ENCODE results near the gene PNPLA7. TPM values are rescaled to one million over a fixed set of nuclear protein-coding genes. Genes with fewer than 3 reads are reported as not detected.
"Not testable (repeated sequence)": the region's sequence is repeated elsewhere in the genome, so short reads cannot be mapped to it uniquely, and the experiment has no call there.

The PNPLA7 gene
- total RNA-seq, 4 donors from 2014 or later: 24.1 to 44.3 (median 28.2) TPM

DNA sequence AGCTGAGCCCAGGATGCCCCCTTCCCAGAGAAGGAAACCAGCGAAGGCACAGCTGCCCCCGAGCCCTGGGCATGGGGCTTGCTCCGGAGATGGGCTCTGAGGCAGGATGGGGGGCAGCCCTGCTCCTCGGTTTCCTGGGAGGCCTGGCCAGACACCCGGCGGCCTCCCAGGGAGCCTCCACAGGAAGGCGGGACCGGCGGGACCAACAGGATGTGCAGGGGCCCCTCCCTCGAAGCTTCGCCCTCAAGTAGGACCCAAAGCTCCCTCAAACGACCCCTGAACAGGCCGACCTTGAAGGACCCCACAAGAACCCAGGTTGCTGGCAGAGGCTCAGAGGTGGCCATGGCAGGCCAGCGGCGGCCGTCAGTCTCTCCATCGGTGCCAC, 138.9 kb downstream of the PNPLA7 start:
- 55 to 65% methylated on average over 7 to 13 of the region's 17 CpGs for WGBS, 2 donors
- TF ChIP-seq POLR2A (IDR thresholded peaks at IDR 0.05): no peak
- TF ChIP-seq, protein P1, sequence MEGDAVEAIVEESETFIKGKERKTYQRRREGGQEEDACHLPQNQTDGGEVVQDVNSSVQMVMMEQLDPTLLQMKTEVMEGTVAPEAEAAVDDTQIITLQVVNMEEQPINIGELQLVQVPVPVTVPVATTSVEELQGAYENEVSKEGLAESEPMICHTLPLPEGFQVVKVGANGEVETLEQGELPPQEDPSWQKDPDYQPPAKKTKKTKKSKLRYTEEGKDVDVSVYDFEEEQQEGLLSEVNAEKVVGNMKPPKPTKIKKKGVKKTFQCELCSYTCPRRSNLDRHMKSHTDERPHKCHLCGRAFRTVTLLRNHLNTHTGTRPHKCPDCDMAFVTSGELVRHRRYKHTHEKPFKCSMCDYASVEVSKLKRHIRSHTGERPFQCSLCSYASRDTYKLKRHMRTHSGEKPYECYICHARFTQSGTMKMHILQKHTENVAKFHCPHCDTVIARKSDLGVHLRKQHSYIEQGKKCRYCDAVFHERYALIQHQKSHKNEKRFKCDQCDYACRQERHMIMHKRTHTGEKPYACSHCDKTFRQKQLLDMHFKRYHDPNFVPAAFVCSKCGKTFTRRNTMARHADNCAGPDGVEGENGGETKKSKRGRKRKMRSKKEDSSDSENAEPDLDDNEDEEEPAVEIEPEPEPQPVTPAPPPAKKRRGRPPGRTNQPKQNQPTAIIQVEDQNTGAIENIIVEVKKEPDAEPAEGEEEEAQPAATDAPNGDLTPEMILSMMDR (IDR thresholded peaks at IDR 0.05): no peak
- H3K4me3 ChIP-seq (ENCODE audit: low read depth, poor library complexity, severe bottlenecking): no peak overlapping the region
- DNase-seq (ENCODE audit: low spot score in 2 of 2): no peak
- intact Hi-C loops (cut with DNase I; ENCODE audit: low total_unique reads): no loop called here

DNA sequence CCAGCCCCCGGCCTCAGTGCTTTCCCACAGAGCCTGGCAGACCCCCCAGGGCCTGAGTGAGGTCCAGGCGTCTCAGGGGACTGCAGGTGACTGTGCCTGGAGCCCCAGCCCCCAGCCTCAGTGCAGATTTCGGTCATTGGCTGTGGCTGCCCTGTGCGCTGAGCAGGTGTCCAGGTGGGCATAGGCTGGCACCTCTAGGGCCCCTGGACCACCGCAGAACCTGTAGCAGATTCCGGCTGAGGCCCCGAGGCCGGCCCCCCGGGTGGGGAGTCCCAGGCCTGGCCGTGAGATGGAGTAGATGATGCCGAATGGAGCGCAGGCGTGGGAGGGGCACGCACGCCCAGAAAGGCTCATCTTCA, 139.3 kb downstream of the PNPLA7 start:
- no peak overlapping the region for H3K4me3 ChIP-seq (ENCODE audit: low read depth, poor library complexity, severe bottlenecking)
- intact Hi-C loops (cut with DNase I; ENCODE audit: low total_unique reads): no loop called here
- TF ChIP-seq, protein P1 (IDR thresholded peaks at IDR 0.05): no peak
- TF ChIP-seq POLR2A (IDR thresholded peaks at IDR 0.05): no peak
- no peak for DNase-seq (ENCODE audit: low spot score in 2 of 2)
- WGBS, 2 donors: 79 to 92% methylated on average over 8 to 12 of the region's 15 CpGs

DNA sequence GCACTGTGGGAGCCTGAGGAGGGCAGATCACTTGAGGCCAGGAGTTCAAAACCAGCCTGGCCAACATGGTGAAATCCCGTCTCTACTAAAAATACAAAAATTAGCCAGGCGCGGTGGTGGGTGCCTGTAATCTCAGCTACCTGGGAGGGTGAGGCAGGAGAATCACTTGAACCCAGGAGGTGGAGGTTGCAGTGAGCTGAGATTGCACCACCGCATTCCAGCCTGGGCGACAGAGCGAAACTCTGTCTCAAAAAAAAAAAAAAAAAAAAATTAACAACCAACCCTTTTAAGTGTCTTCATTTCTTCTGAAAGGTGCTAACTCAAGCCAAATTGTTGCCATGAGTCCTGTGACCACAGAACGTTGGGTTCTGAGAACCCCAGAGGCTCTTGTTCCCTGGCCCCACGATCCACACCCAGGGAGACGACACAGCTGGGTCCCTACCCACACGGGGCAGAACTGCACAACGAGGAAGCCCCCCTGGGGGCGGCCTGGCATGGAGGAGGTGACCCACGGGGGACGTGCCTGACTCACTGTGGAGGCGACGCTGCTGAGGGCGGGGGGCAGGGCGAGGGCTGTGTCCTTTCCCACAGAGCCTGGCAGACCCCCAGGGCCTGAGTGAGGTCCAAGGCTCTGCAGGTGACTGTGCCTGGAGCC, 139.8 kb downstream of the PNPLA7 start:
- 72 to 76% methylated on average over 10 to 15 of the region's 18 CpGs for WGBS, 2 donors
- H3K4me3 ChIP-seq (ENCODE audit: low read depth, poor library complexity, severe bottlenecking); intact Hi-C loops (cut with DNase I; ENCODE audit: low total_unique reads); DNase-seq (ENCODE audit: low spot score in 2 of 2): not testable (repeated sequence)

Small RNA genes lying within 50 kb of the gene (microRNA-seq; reads per million reads assigned to microRNA genes)
- 0 to 0.68 reads per million in 2 donors for gene MIR7114 (ENCODE audit: borderline number of aligned reads in 1 of 2, borderline replicate concordance in 2 of 2)

Other genes starting within 250 kb of the PNPLA7 start
- gene NRARP, start 248.1 kb downstream of the PNPLA7 start, total RNA-seq: 10 to 100 TPM; 28.5 to 49.2 (median 41.0) TPM
- gene EXD3, start 127.2 kb downstream of the PNPLA7 start, total RNA-seq: 10 to 100 TPM; 13.8 to 25.7 (median 17.7) TPM
- 1 to 10 TPM; 3.1 to 5.6 (median 4.4) TPM for gene NOXA1, start 127.0 kb downstream of the PNPLA7 start, total RNA-seq
- gene ENTPD8, start 109.0 kb downstream of the PNPLA7 start, total RNA-seq: not detected
- gene NSMF, start 91.1 kb downstream of the PNPLA7 start, total RNA-seq: 10 to 100 TPM; 18.6 to 41.8 (median 24.3) TPM
- 10 to 100 TPM; 54.6 to 61.8 (median 58.5) TPM for gene MRPL41, start 1.5 kb upstream of the PNPLA7 start, total RNA-seq
- 10 to 100 TPM; 27.5 to 46.0 (median 34.7) TPM for gene DPH7, start 28.5 kb upstream of the PNPLA7 start, total RNA-seq
- 10 to 100 TPM; 26.1 to 40.5 (median 38.1) TPM for gene ZMYND19, start 40.1 kb upstream of the PNPLA7 start, total RNA-seq
- 100 to 1,000 TPM in 2 of 4 donors, 10 to 100 TPM in 2; 69.4 to 161 (median 91.9) TPM for gene ARRDC1, start 55.3 kb upstream of the PNPLA7 start, total RNA-seq
- gene EHMT1, start 68.6 kb upstream of the PNPLA7 start, total RNA-seq: 100 to 1,000 TPM in 1 of 4 donors, 10 to 100 TPM in 3; 64.2 to 128 (median 73.2) TPM

All from lower leg skin (tissue), 4 donors.